IPS-20b (cell line): ENCODE measurements around the gene NELFB.
A peak's percentile ranks its signal among the peaks of the same experiment; 100 is the strongest.

Experiments
- H3K27ac ChIP-seq: one replicate; pipeline ENCODE4 v1.5.1; 2013; ENCODE audit warnings: low read length
- H3K27me3 ChIP-seq: 2 replicates; pipeline ENCODE4 v1.6.1; 2013; ENCODE audit warnings: mild to moderate bottlenecking, low read length, inconsistent platforms; ENCODE audit not compliant: insufficient read depth
- H3K36me3 ChIP-seq: 2 replicates; pipeline ENCODE4 v1.6.1; 2013; ENCODE audit warnings: low read depth, mild to moderate bottlenecking, inconsistent platforms, low read length, moderate library complexity; ENCODE audit not compliant: insufficient read depth
- H3K4me1 ChIP-seq: 2 replicates; pipeline ENCODE4 v1.6.1; 2013; ENCODE audit warnings: mild to moderate bottlenecking, control low read depth, inconsistent platforms, low read length, moderate library complexity; ENCODE audit not compliant: insufficient read depth
- H3K4me3 ChIP-seq: 2 replicates; pipeline ENCODE4 v1.5.1; 2013; ENCODE audit warnings: mild to moderate bottlenecking, low read length, inconsistent platforms
- H3K9ac ChIP-seq: 2 replicates; pipeline ENCODE4 v1.6.1; 2013; ENCODE audit warnings: low read depth, mild to moderate bottlenecking, inconsistent platforms, low read length, moderate library complexity
- H3K9me3 ChIP-seq: 2 replicates; pipeline ENCODE4 v1.6.1; 2013; ENCODE audit warnings: mild to moderate bottlenecking, low read depth, low read length, inconsistent platforms; ENCODE audit not compliant: insufficient read depth

Gene NELFB

DNA sequence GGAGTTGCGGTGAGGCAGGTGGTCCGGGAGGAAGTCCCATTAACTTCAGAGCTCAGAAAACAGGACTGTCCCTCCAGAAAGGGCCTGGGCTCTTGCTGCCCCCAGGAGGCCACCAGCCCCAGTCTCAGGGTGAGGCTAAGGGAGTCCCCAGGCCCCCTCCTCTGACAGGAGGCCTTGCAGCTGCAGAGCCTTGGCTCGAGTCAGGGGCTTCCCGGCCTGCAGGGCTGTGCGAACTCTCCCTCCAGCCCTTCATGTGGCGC, 7.3 kb upstream of the NELFB start:
- H3K4me1 ChIP-seq: peaks cover 8% of the 10 kb centered on the region; the same call in 1 of the 2 replicates
- no peak overlapping the region for H3K4me3 ChIP-seq
- no peaks in the 10 kb centered on the region for H3K27me3 ChIP-seq
- no peaks in the 10 kb centered on the region for H3K9me3 ChIP-seq
- no peak overlapping the region for H3K27ac ChIP-seq
- peaks cover 11% of the 10 kb centered on the region for H3K36me3 ChIP-seq
- H3K9ac ChIP-seq: no peak overlapping the region

DNA sequence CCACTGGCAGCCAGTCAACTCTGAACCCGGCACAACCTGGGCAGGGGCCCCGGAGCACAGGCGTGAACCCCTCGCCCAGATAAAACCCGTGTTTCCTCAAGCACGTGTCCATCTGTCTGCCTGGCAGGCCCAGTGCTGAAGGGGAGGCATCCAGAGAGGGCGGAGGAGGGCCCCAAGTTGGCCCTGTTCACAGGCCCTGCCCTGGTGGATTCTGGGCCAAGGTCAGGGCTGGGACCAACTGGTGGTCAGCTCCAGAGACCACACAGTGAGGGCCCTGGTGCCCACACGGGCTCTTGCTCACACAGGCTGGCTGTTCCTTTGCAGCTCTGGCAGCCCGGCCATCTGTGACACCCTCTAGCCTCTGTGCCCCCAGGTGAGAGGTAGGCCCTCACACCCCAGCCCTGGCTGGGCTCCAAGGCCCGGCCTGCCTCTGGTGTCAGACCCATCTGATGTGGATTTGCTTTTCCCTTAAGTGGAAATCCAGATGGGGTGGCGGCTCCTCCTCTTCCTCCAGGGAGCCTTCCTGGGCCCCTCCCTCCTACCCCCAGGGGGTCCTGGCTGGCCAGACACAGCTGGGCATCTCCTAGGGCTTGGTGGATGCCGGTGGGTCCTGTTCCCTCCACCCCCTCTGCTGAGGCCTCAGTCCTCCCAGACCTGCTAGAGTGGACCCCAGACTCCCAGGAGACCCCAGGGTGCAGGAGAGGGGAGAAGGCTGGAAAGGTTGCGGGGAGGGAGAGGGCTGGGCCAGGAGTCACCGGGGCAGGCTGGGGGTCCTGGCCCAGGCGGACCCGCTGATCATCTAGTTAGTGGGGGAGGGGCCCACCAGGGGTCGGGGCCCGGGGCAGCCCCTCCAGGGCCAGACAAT, 4.6 kb upstream of the NELFB start:
- peaks cover 11% of the 10 kb centered on the region; the same call in 1 of the 2 replicates for H3K27me3 ChIP-seq
- no peaks in the 10 kb centered on the region for H3K36me3 ChIP-seq
- no peak overlapping the region for H3K4me3 ChIP-seq
- no peak overlapping the region for H3K9ac ChIP-seq
- peaks cover 3% of the 10 kb centered on the region; the same call in 1 of the 2 replicates for H3K4me1 ChIP-seq
- no peaks in the 10 kb centered on the region for H3K9me3 ChIP-seq
- no peak overlapping the region for H3K27ac ChIP-seq

GRCh38 chr9:137251194-137251461, 4.0 kb upstream of the NELFB start, which contains the start of gene STPG3:
TSS of gene STPG3 (plus strand) at chr9:137251286. CDS start at chr9:137251287, 1 bp downstream.
- Histone ChIP-seq H3K9ac (no peak within 1 kb of the TSS), H3K27ac (no peak within 1 kb of the TSS)

DNA sequence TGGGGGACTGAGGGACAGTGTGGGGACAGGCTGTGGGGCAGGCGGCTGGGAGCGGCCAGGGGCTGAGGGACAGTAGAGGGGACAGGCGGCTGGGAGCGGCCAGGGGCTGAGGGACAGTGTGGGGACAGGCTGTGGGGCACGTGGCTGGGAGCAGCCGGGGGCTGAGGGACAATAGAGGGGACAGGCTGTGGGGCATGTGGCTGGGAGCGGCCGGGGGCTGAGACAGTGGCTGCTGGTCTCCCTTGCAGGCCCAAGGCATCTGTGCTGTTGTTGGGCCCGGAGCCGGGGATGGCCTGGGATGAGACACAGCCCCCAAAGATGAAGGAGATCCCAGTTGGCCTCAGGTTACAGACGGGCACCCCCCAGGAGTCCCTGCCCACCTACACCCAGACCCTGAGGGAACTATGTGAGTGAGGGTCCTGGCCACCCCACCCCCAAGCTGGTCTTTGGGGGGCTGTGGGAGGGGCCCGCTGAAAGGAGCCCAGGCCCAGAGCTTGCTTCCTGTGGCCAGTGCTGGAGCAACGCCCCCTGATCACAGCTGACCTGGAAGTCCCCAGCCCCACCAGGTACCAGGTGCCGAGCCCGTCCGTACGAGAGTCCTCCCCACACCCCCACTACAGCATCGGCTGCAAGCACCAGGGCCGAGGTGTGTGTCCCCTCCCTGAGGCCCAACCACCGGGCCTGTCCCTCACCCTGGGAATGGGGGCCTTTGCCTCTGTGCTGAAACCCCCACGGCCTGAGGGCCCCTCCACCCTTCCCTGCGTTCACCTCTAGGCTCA, 3.4 kb upstream of the NELFB start:
- H3K4me1 ChIP-seq: peaks cover 3% of the 10 kb centered on the region; the same call in 1 of the 2 replicates
- H3K9ac ChIP-seq: no peak overlapping the region
- H3K36me3 ChIP-seq: peaks cover 5% of the 10 kb centered on the region
- H3K27me3 ChIP-seq: peaks cover 11% of the 10 kb centered on the region; the same call in 1 of the 2 replicates
- H3K27ac ChIP-seq: no peak overlapping the region
- no peaks in the 10 kb centered on the region for H3K9me3 ChIP-seq
- no peak overlapping the region for H3K4me3 ChIP-seq

More at GRCh38 chr9:137251194-137251461, 4.0 kb upstream of the NELFB start, which contains the start of gene STPG3:
- Histone ChIP-seq H3K36me3 (no peaks in the 10 kb centered on the region), H3K27me3 (peaks cover 11% of the 10 kb centered on the region; the same call in 1 of the 2 replicates), H3K4me1 (peaks cover 3% of the 10 kb centered on the region; the same call in 1 of the 2 replicates), H3K4me3 (no peak within 1 kb of the TSS), H3K9me3 (no peaks in the 10 kb centered on the region)

GRCh38 chr9:137252555-137253506, 2.3 kb upstream of the NELFB start:
- H3K27ac ChIP-seq: no peak overlapping the region
- H3K4me3 ChIP-seq: no peak overlapping the region
- peaks cover 12% of the 10 kb centered on the region for H3K36me3 ChIP-seq
- no peak overlapping the region for H3K9ac ChIP-seq
- peaks cover 11% of the 10 kb centered on the region; the same call in 1 of the 2 replicates for H3K27me3 ChIP-seq
- peaks cover 3% of the 10 kb centered on the region; the same call in 1 of the 2 replicates for H3K4me1 ChIP-seq
- H3K9me3 ChIP-seq: no peaks in the 10 kb centered on the region

DNA sequence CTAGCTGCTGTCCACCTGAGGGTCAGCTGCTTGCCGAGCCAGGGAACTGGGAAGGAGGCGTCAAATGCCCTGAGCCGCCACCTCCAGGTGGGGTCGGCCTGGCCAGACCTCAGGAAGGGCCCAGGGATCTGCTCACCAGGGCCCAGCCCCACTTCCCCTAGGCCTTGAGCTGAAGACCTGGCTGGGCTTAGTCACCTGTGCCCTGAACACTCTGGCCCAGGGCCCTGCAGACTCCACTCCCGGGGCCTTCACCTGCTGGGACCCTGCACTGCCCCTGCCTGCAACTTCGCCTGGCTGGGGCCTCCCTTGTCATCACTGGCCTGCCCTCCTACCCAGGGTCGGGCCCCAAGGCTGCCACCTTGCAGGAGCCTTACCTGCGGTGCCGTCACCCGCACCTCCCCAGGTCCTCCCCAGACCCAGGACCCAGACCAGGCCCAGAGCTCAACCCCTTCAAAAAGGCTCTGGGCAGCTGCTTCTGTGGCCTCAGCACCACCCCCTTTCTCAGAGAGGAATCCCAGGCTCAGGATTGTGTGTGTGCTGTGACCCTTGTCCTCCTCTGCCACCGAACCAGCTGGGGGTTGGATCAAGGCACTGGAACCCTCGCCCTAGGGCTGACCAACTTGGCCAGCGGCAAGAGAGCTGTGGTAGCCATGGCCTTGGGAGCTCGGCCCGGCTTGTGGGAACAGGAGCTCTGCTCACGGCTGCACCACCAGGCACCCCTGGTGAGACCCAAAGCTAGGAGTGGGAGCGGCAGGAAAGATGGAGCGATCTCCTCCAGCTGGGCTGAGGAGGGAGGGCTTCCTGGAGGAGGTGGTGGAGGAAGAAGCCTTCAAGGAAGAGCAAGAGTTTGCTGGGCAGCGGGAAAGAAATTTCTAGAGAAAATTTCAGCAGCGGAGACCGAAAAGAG, 1.2 kb upstream of the NELFB start:
- Histone ChIP-seq H3K27me3 (peaks cover 11% of the 10 kb centered on the region; the same call in 1 of the 2 replicates), H3K4me3 (peak overlapping the region; percentile 90), H3K9me3 (no peaks in the 10 kb centered on the region), H3K4me1 (peaks cover 3% of the 10 kb centered on the region; the same call in 1 of the 2 replicates), H3K27ac (no peak overlapping the region), H3K9ac (peak overlapping the region; percentile 86; the same call in 1 of the 2 replicates), H3K36me3 (peaks cover 23% of the 10 kb centered on the region)

DNA sequence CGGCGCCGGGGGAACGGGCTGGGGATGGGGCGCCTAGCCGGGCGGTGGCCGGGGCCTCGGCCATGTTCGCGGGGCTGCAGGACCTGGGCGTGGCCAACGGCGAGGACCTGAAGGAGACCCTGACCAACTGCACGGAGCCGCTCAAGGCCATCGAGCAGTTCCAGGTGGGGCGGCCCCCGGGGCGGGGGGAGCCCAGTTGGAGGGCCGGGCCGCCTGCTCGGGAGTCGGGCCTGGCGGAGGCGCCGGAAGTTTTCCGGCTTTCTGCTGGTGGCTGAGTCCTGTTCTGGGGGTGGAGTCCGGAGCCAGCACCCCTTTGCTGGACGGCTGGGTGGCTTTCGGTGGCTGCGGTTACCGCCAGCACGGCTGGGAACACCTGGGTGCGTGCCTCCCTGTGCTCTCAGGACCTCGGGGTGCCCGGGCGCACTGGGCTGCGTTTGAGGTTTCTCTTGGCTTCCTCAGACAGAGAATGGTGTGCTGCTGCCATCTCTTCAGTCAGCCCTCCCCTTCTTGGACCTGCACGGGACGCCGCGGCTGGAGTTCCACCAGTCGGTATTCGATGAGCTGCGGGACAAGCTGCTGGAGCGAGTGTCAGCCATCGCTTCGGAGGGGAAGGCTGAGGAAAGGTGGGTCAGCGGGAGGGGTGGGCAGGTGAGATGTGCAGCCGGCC, 454 bp downstream of the NELFB start:
- Histone ChIP-seq H3K9ac (peak overlapping the region; percentile 89), H3K36me3 (peaks cover 27% of the 10 kb centered on the region), H3K27ac (peak overlapping the region; percentile 29), H3K27me3 (peaks cover 11% of the 10 kb centered on the region; the same call in 1 of the 2 replicates), H3K4me3 (peak overlapping the region; percentile 93), H3K9me3 (no peaks in the 10 kb centered on the region), H3K4me1 (peaks cover 3% of the 10 kb centered on the region; the same call in 1 of the 2 replicates)

- H3K4me3 ChIP-seq: peak overlapping the region; percentile 93
- H3K4me1 ChIP-seq: peaks cover 3% of the 10 kb centered on the region; the same call in 1 of the 2 replicates
- H3K9me3 ChIP-seq: no peaks in the 10 kb centered on the region
- peaks cover 27% of the 10 kb centered on the region for H3K36me3 ChIP-seq
- peaks cover 11% of the 10 kb centered on the region; the same call in 1 of the 2 replicates for H3K27me3 ChIP-seq
- no peak overlapping the region for H3K27ac ChIP-seq
- peak overlapping the region; percentile 89; the same call in 1 of the 2 replicates for H3K9ac ChIP-seq
Measured at GRCh38 chr9:137256362-137256761, 1.2 kb downstream of the NELFB start.

- H3K4me3 ChIP-seq: no peak overlapping the region; the same call in 1 of the 2 replicates
- H3K27ac ChIP-seq: no peak overlapping the region
- H3K36me3 ChIP-seq: peaks cover 27% of the 10 kb centered on the region
- peaks cover 3% of the 10 kb centered on the region; the same call in 1 of the 2 replicates for H3K4me1 ChIP-seq
- no peaks in the 10 kb centered on the region for H3K9me3 ChIP-seq
- H3K9ac ChIP-seq: no peak overlapping the region
- peaks cover 11% of the 10 kb centered on the region; the same call in 1 of the 2 replicates for H3K27me3 ChIP-seq
Measured at GRCh38 chr9:137256856-137257255, 1.7 kb downstream of the NELFB start.
